GM19240 (cell line): ENCODE measurements around the gene ARHGDIA.

Experiments used
- DNase-seq: peaks from one replicate; pipeline ENCODE4 v3.0.0; 2011; ENCODE audit warnings: low spot score; ENCODE audit not compliant: insufficient read length

ARHGDIA gene

GRCh38 chr17:81906476-81907218 is 35.5 kb upstream of the ARHGDIA start:
- DNase-seq, result no peak

GRCh38 chr17:81905993-81906392 is 34.9 kb upstream of the ARHGDIA start:
- DNase-seq, result no peak

DNA sequence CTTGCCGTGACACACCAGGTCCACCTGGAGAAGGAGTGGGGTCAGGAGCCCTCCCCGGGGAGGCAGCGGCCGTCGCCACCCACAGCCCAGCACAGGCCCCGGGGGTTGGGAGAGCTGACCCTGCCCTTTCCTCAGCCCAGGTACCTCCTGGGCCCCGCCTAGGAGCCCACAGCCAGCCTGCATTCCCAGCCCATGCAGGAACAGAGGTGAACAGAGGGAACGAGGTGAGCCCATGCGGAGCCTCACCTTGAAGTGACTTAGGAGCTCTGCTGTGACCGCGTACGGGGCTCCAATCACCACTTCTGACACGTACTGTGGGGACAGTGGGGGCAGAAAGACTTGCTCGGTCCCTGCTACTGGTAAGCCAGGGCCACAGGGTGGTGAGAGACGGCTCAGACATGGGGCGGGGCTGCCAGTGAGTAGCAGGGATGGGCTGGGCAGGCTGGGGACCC is 34.3 kb upstream of the ARHGDIA start:
- DNase-seq, result no peak

DNA sequence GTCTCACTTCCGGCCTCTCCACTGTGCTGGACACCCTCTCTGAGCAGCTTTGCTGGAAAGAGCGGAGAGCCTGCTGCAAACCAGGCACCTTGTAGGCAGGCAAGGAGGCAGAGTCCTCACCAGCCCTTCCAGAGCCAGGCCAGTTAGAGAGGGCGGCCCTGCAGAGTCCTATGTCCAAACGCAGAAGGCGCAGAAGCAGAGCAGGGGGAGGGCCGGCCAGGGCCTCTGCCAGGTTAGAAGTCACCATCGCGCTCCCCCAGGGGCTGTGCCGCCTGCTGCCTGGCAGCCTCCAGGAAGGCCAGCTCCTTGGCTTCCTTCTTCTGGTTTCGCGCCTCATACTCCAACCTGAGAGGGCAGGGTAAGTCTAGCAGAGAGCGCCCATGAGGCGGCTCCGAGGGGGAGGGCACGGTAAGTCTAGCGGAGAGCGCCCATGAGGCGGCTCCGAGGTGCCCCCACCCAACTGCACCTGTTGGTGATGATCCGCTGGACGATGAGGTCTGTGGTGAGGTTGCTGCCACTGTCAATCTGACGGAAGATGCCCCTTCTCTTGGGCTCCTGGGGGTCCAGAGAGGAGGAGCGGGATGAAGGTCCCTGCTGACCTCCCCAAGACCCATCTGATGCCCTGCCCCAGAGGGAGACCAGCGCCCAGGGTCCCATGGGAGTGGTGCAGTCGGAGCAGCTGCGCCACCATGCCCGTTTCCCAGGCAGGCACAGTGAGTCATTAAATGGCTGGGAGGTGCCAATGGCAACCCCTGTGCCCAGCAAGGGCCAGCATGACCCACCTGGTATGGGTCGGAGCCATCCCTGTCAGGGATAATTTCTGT is 33.7 kb upstream of the ARHGDIA start:
- DNase-seq, result no peak

DNA sequence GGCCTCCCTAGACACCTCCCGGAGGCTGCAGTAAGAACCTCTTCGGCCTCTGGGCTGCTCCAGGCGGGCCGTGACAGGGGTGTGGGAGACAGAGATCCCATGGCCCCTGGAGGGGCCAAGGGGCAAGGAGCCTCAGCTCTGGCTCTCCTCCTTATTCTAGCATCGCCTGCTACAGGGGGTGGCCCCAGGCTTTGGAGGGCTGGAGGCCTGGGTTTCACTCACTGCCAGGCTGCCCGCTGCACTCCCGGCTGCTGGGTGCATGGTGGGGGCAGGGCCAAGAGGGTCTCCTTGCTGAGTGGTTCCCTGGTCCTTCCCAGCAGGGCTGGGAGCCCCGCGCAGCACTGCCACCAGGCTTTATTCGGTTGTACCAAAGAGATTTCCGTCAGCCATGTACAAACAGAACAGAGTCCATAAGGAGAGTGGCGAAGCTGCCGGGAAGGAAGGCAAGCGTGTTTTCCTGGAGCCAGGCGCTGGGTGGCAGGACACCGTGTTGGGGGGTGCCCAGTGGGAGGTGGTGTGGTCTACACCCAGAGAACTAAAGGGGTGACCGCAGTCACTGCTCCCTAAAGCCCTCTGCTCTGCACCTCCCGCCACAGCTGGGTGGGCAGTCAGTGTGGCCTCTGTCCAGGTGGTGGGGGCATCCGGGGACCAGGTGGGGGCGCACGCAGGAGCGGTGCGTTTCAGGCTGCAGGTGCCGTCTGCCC is 32.9 kb upstream of the ARHGDIA start:
- no peak for DNase-seq

GRCh38 chr17:81903415-81903831 is 32.3 kb upstream of the ARHGDIA start:
- no peak for DNase-seq

GRCh38 chr17:81902653-81903414 is 31.7 kb upstream of the ARHGDIA start:
- no peak for DNase-seq

- no peak for DNase-seq
Measured at GRCh38 chr17:81902023-81902652, 31.0 kb upstream of the ARHGDIA start, which contains the start of gene NPB. Gene NPB, plus strand, starts transcription at chr17:81902238. Its CDS starts 40 bp downstream, at chr17:81902278.

GRCh38 chr17:81901167-81902022 is 30.3 kb upstream of the ARHGDIA start:
- DNase-seq, result no peak

GRCh38 chr17:81900181-81900820 is 29.2 kb upstream of the ARHGDIA start:
- no peak for DNase-seq

GRCh38 chr17:81899514-81900166 is 28.5 kb upstream of the ARHGDIA start:
- DNase-seq, result no peak

- DNase-seq, result no peak
Measured at GRCh38 chr17:81898885-81899284, 27.7 kb upstream of the ARHGDIA start.

DNA sequence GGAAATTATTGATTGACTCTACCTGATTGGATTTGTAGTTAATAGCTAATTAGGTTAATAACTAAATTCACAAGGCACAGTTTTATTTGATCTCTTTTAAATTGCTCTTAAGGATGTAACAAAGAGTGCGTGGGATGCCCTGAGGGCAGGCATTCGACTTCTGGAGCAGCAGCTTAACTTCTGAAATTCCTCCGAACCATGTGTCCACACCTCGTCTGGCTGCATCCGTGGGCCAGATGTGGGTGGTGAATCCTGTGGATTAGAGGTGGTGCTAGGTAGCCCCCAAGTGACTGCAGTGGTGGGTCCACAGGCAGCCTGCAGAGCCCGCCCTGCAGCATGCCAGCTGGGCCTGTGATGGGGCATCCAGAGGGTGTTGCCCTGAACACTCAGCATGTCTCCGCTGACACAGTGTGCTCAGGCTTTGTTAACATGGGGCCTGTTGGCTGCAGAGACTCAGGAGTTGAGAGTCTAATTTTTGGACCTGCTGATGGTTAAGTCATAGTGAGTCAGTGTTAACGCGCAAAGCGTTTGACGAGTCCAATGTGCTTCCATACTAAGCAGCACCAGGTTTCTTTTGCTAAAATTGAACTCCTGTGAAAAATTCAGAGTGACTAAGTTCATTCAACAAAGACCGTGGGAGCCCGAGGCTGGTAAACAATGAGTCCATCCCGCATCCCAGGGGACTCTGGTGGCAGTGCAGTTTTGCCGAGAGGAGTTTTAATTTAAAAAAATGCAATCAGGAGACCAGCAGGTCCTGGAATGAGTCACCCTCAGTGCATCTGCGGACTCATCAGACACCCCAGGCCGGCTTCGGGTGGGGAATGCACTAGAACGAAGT is 27.1 kb upstream of the ARHGDIA start:
- DNase-seq, result no peak

DNA sequence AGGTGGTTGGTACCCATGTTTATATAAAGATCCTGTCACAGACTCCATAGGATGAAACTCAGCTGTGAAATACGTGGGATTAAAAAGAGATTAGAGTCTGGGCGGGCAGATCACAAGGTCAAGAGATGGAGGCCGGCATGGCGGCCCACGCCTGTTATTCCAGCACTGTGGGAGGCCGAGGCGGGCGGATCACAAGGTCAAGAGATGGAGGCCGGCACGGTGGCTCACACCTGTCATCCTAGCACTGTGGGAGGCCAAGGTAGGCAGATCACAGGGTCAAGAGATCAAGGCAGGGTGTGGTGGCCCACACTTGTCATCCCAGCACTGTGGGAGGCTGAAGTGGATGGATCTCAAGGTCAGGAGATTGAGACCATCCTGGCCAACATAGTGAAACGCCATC is 24.3 kb upstream of the ARHGDIA start:
- no peak for DNase-seq

DNA sequence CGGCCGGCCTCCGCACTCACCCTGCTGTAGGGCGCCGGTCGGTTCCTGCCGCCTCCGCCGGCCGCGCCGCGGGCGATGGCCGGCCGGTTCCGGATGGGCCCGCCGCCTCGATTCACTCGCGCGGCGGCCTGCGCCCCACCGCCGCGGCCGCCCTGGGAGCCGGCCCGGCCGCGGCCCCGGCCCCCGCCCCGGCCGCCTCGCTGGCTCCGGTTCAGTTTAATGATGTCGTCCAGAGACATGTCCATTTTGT is 20.1 kb upstream of the ARHGDIA start:
- DNase-seq, result no peak

- no peak for DNase-seq
Measured at GRCh38 chr17:81890447-81891302, 19.5 kb upstream of the ARHGDIA start.

DNA sequence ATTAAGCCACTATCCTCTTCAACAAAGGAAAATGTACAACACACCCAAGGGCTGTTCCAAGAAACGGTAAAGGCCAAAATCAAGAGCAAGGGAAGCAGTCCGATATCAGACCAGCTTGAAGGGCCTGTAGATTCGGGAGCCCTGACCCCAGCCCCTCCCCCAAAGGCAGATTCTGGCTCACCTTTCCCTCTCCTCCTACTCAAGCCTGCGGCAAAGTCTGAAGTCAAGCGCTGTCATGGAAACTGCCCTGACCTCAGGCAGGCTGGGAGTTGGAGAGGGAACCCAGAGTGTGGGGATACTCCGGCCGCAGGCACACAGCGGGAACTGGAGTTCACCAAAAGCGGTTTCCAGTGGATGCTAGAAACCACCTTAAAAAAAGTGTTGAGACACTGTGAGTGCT is 18.5 kb upstream of the ARHGDIA start:
- DNase-seq, result no peak
